Measurements from ENCODE around the gene MISP. TPM values are rescaled to one million over a fixed set of nuclear protein-coding genes. Genes with fewer than 3 reads are reported as not detected.

The MISP gene
- total and polyA plus RNA-seq, 9 donors, result 0.08 to 44.0 (median 0.55) TPM

DNA sequence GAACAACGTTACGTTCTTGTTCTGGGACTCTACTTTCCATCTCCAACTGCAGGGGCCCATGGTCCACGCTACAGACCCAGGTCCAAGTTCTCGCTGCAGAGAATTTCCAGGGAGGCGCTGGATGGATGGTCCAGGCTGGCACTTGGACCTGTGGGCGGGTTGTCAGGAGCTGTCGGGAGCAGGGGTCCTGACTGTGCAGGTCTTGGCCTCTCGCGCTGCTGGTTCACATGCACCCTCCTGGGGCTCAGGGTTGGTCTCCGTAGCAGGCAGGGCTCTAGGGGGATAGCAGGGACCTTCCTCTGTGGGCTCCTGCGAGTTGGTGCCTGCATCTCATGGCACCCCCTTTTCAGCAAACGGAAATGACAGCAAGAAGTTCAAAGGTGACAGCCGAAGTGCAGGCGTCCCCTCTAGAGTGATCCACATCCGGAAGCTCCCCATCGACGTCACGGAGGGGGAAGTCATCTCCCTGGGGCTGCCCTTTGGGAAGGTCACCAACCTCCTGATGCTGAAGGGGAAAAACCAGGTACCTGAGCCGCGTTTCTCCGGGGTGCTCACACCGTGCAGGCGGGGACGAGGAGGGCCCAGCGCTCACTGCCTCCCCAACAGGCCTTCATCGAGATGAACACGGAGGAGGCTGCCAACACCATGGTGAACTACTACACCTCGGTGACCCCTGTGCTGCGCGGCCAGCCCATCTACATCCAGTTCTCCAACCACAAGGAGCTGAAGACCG, 52.9 kb downstream of the MISP start:
- no peaks in the 10 kb centered on the region for H3K9me3 ChIP-seq
- H3K4me3 ChIP-seq, result no peak overlapping the region
- peak in 1 of 5 donors; percentile 26 for DNase-seq
- H3K27ac ChIP-seq, result no peak overlapping the region
- TF ChIP-seq EP300 (IDR thresholded peaks at IDR 0.05) (no peak), POLR2A (IDR thresholded peaks at IDR 0.05) (no peak)
- TF ChIP-seq, protein P1, sequence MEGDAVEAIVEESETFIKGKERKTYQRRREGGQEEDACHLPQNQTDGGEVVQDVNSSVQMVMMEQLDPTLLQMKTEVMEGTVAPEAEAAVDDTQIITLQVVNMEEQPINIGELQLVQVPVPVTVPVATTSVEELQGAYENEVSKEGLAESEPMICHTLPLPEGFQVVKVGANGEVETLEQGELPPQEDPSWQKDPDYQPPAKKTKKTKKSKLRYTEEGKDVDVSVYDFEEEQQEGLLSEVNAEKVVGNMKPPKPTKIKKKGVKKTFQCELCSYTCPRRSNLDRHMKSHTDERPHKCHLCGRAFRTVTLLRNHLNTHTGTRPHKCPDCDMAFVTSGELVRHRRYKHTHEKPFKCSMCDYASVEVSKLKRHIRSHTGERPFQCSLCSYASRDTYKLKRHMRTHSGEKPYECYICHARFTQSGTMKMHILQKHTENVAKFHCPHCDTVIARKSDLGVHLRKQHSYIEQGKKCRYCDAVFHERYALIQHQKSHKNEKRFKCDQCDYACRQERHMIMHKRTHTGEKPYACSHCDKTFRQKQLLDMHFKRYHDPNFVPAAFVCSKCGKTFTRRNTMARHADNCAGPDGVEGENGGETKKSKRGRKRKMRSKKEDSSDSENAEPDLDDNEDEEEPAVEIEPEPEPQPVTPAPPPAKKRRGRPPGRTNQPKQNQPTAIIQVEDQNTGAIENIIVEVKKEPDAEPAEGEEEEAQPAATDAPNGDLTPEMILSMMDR (IDR thresholded peaks at IDR 0.05), result no peak
- H3K27me3 ChIP-seq, result no peaks in the 10 kb centered on the region
- intact Hi-C loops (cut with DNase I), result no loop called here
- 73 to 81% (median 77%) methylated on average over 31 of the region's 31 CpGs for WGBS, 3 donors
- H3K36me3 ChIP-seq, result no peaks in the 10 kb centered on the region
- H3K4me1 ChIP-seq (ENCODE audit: insufficient read depth), result peaks cover 37% of the 10 kb centered on the region

DNA sequence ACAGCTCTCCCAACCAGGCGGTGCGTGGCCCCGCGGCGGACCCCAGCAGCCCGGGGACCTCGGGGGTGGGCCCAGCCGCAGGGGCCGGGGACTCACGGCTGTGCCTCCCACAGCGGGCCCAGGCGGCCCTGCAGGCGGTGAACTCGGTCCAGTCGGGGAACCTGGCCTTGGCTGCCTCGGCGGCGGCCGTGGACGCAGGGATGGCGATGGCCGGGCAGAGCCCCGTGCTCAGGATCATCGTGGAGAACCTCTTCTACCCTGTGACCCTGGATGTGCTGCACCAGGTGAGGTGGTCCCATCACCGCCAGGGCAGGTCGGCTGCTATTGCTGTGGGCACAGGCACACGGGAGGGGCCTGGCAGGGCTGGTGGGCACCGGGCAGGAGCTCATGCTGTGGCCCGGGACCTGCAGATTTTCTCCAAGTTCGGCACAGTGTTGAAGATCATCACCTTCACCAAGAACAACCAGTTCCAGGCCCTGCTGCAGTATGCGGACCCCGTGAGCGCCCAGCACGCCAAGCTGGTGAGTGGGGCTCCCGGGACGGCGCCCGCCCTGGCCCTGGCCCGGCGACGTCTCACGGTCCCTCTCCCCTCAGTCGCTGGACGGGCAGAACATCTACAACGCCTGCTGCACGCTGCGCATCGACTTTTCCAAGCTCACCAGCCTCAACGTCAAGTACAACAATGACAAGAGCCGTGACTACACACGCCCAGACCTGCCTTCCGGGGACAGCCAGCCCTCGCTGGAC, 53.7 kb downstream of the MISP start:
- H3K36me3 ChIP-seq, result no peaks in the 10 kb centered on the region

DNA sequence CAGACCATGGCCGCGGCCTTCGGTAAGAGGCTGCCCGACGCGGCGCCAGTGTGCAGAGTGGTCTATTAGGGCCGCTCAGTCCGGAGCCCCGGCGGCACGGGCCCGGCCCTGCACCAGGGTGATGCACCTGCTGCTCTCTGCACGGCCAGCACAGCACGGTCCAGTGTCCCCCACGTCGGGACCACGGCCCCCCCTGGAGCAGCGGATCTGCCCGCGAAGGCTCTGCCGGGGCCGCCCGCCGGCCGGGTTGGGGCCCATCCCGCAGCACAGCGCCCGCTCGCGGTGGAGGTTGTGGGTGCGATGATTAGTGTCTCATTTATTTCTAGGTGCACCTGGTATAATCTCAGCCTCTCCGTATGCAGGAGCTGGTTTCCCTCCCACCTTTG, 54.2 kb downstream of the MISP start:
- DNase-seq, result peak in 1 of 5 donors; percentile 22
- no peaks in the 10 kb centered on the region for H3K36me3 ChIP-seq
- intact Hi-C loops (cut with DNase I), result no loop called here
- no peaks in the 10 kb centered on the region for H3K9me3 ChIP-seq
- H3K27ac ChIP-seq, result no peak overlapping the region
- no peaks in the 10 kb centered on the region for H3K27me3 ChIP-seq
- WGBS, 3 donors, result 84 to 91% (median 86%) methylated on average over 29 to 33 of the region's 33 CpGs
- H3K4me3 ChIP-seq, result no peak overlapping the region
- H3K4me1 ChIP-seq (ENCODE audit: insufficient read depth), result peaks cover 27% of the 10 kb centered on the region
- no peak for TF ChIP-seq POLR2A (IDR thresholded peaks at IDR 0.05)
- TF ChIP-seq, protein P1 (IDR thresholded peaks at IDR 0.05), result no peak
- TF ChIP-seq EP300 (IDR thresholded peaks at IDR 0.05), result no peak

More for the DNA sequence above, 53.7 kb downstream of the MISP start:
- Histone ChIP-seq H3K27ac (no peak overlapping the region), H3K4me3 (no peak overlapping the region), H3K27me3 (no peaks in the 10 kb centered on the region), H3K9me3 (no peaks in the 10 kb centered on the region), H3K4me1 (ENCODE audit: insufficient read depth) (peaks cover 30% of the 10 kb centered on the region)
- peak in 1 of 5 donors; percentile 21 for DNase-seq
- intact Hi-C loops (cut with DNase I), result no loop called here
- 85 to 88% (median 86%) methylated on average over 52 to 53 of the region's 53 CpGs for WGBS, 3 donors
- TF ChIP-seq, protein P1 (IDR thresholded peaks at IDR 0.05), result no peak

DNA sequence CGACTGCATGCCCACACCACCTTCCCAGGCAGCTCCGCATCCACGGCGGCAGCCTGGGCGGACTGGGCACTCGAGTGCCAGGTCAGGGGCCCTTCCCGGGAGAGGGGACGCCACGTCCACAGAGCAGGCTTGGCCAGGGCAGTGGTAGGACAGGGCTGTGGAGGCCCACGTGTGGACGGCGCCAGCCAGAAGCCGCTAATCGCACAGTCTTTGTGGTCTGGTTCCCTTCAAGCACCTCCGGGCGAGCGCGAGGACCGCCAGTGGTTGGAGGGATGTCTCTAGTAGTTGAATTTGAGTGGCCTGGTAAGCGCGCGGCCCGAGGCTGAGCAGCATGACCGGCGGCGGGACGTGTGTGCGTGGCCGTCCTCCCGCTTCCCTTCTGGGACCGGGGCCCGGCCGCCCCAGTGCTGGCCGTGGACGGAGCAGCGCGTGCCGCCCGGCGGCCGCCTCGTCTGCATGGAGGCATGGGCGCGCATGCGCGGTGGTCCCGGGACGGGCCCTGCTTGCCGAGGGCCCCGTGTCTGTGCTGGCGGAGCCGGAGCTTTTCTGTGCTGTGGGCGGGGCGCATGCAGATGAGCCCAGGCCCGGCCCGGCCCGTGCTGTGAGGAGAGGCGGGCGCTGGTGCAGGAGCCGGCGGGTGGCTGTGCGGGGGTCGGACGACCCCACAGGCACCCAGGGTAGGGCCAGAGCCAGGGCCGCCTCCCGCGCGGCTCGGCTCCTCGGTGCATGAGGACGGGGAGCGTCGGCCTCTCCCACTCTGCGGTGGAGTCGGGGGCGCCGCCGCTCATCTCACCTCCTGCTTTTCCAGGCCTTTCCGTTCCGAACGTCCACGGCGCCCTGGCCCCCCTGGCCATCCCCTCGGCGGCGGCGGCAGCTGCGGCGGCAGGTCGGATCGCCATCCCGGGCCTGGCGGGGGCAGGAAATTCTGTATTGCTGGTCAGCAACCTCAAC, 55.0 kb downstream of the MISP start:
- H3K36me3 ChIP-seq, result no peaks in the 10 kb centered on the region
- 83 to 89% (median 85%) methylated on average over 89 to 93 of the region's 93 CpGs for WGBS, 3 donors
- peaks cover 22% of the 10 kb centered on the region for H3K4me1 ChIP-seq (ENCODE audit: insufficient read depth)
- H3K4me3 ChIP-seq, result no peak overlapping the region
- no peak overlapping the region for H3K27ac ChIP-seq
- intact Hi-C loops (cut with DNase I), result no loop called here
- DNase-seq, result peak in 2 of 5 donors; percentile 8 to 30
- no peaks in the 10 kb centered on the region for H3K27me3 ChIP-seq
- TF ChIP-seq POLR2A (IDR thresholded peaks at IDR 0.05), result no peak
- TF ChIP-seq EP300 (IDR thresholded peaks at IDR 0.05), result no peak
- TF ChIP-seq, protein P1 (IDR thresholded peaks at IDR 0.05), result no peak
- H3K9me3 ChIP-seq, result no peaks in the 10 kb centered on the region
